GF-D8 (cell line): ENCODE results near the gene MEGF9.
A peak's percentile ranks its signal among the peaks of the same experiment; 100 is the strongest.

ENCODE experiments used
- DNase-seq: peaks from one replicate; lab custom pipeline; 2025; lab: John Stamatoyannopoulos, UW

The MEGF9 gene

DNA sequence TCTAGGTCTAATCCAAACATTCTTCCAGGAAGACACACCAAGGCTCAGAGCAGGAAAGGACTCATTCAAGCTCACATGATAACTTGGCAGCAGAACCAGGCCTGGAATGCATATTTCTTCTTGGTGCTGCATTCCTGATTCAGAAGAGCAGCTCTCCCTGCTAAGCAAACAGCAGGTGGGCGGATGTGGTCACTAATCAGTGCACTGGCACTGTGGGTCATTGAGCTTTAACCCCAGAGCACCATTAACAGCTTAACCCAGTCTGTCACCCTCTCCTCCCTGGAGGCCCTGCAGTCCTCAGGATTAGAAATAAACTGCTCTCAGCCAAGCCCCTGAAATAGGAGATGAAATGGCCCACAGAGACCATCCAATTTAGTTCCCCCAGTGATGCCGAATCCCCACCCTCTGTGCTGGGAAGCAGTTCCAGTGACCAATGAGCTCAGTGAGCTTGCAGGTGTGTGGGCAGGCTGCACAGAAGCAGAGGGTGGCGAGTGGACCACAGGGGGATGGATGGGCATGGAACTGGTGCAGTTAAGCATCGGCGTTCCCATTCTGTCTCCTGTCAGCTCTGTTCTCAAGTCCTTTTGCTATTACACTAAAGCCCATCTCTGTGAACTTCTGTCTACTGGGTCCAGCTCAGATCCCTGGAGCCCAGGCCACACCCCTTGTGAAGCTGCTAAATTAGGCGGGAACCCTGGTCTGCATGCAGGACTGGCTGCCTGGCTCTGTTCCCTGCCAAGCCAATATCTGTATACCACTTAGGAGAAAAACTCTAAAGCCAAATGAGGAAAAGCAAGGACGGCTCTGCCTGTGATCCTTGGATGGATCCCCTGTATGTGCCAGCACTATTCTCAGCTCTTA lies 16.6 kb upstream of the MEGF9 start:
- DNase-seq, result no peak

DNA sequence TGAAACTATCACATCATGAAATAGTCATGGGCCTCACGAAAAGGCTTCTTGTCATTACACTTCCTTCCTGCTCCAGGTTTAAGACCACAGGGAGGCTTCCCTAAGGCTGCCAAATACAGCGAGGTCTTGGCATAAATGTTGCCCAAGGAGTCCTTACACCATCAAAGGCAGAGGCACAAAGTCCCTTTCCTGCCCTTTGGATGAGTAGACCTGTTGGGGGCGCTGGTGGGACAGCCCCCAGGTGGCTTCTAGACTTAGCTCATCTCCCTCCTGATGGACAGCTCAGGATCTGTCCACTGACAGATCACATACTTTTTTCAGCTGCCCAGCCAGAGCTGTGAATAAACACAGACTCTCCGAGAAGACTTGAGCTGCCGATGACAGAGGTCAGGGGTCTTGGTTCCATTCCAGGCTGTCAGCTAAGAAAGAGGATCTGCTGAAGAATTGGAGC lies 15.5 kb upstream of the MEGF9 start:
- peak; percentile 12 for DNase-seq

DNA sequence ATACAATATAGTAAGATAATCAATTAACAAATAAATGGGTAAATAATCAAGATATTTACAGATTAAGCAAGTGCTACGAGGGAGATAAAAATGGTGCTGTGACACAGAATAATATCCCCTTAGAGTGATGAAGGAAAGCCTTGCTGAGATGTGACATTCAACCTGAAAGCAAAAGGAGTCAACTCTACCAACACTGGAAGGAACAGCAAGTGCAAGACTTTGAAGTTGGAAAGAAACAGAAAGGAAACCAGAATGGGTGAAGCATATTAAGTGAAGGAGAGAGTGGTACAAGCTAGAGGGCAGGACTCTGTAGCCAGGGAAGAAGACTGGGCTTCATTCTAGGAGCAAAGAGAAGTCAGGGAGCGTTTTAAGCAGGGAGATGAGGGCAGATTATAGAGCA lies 12.2 kb upstream of the MEGF9 start:
- no peak for DNase-seq

DNA sequence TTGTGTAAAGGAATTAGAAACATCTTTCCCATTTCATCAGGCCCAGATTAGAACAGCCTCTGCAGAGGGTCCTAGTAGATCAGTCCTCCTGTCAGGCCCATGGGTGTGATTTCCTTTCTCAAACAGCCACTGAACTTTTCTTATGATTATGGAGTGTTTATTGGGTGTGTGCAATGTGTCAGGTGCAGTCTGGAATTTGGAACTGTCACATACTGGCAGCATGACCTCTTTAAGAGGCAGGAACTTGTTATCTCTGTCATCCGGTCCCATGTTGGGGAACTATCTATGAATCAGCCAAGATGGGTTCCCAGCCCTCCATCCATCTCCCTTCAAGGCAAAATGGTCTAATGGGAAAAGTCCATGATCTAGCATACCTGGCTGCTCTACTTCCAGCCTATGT lies 11.6 kb upstream of the MEGF9 start:
- no peak for DNase-seq

DNA sequence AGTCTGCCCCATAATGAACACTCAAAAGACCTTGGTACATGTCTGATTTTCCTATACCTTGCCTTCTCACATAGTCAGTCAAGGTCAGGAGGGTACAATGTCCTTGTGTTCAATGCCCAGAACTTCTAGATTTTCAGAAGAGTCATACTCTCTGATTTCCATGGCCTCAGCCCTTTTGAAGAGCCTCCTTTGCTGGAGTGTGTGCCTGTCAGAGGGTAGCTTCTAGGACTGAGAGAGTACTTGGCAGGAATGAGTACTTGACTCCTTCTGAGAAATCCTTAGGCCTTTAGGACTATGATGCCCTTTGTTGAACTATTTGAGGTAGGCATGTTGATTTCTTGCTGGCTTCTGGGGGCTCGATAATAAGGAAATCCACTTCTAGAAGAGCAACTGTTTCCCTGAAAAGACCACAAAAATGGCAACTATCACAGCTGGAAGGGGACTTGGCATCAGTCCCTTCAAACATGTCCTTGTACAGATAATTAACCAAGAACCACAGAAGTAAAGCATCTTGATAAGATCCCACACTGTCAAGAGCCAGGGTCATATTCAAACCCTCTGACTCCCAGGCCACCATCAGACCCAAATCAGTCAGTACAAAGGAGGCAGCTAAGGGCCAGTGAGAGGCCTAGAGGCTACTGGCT lies 10.6 kb upstream of the MEGF9 start:
- no peak for DNase-seq

DNA sequence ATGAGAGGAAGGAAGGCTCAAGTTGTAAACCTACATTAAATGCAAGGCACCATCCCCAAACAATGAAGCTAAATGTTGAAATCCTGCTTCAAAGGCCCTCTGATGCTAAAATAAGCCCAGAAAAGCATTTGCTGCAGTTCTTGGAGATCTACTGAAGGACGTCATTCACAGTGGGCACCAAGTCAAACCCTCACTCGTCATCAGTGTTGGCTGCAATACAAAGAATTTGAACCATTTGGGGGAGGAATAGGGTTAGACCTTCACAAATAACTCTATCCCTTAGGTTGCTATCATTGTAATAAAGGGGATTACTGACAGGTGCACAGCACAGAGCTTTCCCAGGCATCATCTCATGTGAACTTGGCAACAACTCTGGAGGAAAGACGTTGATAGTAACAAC lies 9.3 kb upstream of the MEGF9 start:
- no peak for DNase-seq

DNA sequence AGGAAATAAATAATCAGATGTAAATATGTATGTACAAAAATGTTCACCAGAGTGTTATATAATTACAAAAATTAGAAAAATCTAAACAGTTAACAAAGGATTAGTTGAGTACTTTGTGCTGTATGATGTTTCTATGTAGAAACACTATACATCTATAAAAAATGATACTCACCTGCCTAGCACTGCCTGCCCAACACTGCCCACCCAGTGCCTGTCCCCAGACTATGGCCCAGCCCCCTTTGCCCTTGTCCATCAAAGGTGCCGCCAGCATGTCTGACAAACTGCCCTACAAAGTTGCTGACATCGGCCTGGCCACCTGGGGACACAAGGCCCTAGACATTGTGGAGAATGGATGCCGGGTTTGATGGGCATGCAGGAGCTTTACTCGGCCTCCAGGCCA lies 6.1 kb upstream of the MEGF9 start:
- no peak for DNase-seq

DNA sequence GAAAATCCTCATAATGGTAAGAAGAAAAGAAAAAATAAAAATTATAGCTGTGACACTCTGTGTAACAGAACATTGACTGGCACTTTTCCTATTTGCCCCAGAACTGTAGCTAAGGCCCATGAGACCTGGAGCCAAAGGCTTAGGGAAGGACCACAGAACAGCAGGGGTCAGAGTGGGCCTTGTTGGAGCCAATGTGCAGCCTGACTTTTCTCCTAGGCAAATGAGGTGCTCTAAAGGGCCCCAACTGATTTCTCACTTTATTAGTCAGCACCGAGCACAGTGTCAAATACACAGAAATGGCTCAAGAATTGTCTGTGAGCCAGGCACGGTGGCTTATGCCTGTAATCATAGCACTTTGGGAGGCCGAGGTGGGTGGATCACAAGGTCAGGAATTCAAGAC lies 4.0 kb upstream of the MEGF9 start:
- no peak for DNase-seq

DNA sequence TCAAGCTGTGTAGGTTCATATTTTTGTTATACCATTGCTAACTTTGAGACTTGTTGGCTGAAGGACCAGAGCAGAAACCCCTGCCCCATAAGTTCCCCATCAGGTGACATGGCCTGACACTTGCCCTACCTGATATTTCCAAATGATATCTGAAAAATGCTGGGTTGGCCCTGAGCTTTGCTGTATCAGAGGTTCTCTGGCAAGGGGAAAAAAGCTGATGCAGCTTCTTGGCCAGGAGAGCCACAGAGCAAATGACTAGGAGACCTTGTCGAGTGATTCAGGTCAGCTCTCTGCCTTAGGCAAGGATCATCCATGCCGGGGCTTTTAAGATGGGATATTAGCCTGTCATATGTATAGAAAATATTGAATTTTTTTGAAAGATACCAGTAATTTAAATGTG lies 2.9 kb upstream of the MEGF9 start:
- no peak for DNase-seq

DNA sequence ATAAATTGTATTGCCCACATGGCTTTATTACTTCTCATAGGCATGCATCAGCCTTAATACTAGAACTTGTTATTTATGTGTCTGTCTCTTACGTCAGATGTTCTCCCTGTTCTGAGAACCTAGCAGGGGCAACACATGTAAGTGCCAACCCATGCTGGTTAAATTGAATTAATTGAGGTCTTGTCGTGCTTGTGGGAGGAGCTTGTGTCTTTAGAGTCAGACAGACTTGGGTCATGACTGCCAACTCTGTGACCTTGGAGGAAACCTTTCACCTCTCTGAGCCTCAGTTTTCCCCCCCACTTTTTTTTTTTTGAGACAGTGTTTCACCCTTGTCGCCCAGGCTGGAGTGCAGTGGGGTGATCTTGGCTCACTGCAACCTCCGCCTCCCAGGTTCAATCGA lies 2.2 kb upstream of the MEGF9 start:
- no peak for DNase-seq

DNA sequence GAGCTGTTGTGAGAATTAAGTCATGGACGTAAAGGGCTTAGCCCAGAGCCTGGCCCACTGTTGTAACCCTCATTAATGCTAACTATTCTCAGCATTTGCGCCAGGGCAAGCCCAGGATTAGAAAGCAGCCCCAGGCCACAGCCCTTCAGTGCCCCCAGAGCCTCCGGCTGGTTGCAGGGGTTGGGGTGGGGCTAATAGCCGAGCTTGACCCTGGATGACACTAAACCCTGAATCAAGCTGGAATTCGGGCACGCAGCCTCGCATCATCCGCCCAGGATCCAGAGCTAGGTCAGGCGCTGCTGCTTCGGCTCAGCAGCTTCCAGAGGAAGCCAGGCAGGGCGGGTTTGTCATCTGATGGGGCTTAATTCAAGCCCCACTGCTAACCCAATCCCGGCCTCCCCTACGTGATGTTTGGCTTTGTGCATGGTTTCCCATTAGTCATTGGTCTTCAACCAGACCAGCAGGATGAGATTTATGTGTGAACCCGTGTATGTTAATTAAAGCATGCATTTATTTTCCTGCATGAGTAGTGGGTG lies 1.2 kb upstream of the MEGF9 start:
- no peak for DNase-seq

DNA sequence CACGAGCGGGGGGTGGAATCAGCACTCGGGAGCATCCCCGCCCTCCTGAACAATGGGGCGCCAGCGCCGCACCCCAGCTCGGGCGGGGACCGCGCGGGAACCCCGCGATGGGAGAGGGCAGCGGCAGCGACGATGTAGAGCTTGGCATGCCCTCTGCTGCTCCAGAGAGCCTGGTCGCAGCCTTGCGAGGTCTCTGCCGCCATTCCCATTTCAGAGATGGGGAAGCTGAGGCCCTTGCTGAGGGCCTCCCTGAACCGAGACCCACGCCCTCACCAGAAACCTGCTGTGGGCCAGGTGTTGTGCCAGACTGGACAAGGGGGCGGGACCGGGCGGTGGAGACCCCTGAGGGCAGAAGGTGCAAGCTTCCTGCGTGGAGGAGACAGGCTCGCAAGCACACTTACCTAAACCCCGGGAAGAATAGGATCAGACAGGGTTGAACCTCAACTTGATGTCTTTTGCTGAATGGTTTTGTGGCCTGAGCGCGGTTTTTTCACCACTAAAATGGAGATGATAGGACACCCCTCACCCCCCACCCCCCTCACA lies 647 bp upstream of the MEGF9 start:
- no peak for DNase-seq

DNA sequence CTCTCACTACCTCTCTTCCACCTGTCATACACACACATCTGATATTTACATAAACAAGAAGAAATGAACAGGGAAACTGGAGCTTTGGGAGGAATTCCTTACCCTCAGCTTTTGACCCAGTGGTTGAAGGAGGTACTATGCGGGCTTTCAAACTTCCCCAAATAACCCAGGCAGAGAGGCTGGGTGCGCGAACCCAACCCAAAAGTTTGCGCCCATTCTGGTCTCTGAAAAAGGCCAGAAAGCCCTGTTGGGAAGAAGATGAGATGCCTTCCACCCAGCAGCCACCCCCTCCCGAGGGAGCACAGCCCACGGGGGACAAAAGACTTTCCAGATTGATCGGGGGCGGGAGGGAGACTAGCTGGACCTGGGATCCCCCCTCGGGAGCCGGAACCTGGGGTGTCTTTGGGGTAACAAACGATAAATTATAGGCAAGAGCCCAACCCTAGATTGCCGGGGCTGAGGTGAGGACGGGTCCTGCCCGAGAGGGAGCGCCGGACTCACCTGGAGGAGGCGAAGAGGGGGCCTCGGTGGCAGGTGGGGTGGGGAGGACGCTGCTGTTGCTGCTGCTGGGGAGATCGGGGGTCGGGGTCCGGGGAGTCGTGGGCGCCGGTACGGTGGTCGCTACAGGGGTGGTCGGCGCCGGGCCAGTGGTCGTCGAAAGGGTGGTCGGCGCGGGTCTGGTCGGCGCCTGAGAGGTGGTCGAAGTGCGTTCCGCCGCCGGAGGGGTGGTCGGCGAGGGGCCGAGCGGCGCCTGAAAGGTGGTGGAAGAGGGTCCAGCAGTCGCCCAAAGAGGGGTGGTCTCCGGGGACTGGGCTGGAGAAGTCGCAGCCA lies 798 bp downstream of the MEGF9 start:
- DNase-seq, result no peak

DNA sequence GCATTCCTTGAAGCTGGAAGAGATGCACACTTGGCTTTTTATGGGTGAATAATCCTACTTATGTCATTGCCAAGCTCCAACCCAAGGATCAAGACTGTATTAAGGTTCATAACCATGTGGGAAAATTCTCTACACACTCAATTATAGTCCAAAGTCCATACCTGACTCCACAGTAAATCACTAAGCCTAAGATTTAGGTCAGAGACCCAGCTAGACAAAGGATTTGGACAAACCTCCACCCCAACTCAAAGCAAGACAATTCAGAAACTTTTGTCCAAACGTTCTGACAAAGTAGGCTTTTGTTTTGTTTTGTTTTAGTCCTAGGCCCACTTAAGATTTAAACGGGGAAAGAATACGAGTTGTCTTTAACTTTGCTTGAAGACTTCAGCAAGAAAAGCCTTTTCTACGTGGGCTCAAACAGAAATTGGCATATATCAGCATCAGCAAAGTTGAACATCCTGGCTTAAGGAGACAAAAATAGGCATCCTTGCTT lies 1.7 kb downstream of the MEGF9 start:
- DNase-seq, result no peak

DNA sequence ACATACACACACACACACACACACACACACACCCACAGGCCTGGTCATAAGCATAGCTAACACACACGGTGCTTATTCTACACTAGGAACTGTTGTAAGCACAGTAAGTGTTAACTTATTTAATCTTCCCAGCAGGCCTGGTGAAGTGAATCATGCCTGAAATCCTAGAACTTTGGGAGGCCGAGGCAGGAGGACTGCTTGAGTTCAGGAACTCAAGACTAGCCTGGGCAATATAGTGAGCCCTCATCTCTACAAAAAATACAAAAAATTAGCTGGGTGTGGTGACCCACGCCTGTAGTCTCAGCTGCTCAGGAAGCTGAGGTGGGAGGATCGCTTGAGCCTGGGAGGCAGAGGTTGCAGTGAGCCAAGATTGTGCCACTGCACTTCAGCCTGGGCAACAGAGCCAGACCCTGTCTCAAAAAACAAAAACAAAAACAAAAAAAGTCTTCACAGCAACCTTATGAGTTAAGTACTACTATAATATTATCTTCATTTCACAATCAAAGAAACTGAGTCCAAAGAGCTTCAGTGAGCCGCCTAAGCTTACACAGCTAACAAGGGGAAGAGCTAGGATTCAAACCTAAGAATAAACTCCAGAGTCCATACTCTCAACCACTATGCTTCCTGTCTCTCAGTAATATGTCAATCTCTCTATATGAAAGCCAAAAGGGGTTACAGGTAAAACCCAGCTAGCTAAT lies 2.3 kb downstream of the MEGF9 start:
- DNase-seq, result no peak

DNA sequence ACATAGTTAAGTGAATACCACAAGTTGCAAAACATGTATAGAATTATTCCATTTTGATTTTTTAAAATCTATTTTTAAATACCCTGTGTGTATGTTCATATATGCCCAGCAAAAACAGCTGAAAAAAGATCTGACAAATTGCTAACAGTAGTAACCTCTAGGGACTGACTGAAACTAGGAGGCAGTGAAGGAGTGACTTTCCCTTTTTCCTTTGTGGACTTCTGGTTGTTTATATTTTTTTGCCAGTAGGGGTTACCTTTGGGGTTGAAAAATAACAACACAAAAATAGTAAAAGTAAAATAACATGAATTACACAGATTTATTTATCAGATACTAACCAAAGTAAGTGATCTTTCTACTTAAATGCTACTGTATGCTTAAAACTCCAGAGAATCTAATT lies 2.9 kb downstream of the MEGF9 start:
- DNase-seq, result no peak

DNA sequence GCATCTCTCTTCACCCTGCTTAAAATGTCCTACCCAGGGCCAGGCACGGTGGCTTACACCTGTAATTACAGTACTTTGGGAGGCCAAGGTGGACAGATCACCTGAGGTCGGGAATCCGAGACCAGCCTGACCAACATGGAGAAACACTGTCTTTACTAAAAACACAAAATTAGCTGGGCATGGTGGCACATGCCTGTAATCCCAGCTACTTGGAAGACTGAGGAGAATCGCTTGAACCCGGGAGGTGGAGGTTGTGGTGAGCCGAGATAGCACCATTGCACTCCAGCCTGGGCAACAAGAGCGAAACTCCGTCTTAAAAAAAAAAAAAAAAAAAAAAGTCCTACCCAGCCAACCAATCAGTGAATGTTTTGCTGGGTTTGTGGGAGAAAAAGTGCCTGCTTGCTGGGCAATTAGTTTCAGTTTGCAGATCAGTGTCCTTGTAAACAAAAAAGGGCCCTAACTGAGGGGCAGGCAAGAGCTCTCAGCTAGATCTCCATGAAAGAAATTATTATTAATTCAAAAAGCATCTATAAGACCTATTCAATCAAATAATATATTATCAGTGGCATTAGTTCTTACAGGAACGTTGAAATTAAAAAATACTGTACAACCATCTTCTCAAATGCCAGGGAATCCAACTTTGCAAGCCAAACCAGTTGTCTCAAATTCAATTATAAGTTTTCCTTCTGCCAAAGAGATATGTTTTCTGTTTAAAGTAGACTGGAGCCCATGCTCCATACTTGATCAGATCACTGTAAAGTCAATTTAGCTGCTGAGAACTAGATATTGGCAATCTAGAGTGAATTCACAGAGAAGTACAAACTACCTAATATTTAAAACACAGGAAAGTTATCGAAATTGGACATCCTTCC lies 3.9 kb downstream of the MEGF9 start:
- DNase-seq, result no peak

DNA sequence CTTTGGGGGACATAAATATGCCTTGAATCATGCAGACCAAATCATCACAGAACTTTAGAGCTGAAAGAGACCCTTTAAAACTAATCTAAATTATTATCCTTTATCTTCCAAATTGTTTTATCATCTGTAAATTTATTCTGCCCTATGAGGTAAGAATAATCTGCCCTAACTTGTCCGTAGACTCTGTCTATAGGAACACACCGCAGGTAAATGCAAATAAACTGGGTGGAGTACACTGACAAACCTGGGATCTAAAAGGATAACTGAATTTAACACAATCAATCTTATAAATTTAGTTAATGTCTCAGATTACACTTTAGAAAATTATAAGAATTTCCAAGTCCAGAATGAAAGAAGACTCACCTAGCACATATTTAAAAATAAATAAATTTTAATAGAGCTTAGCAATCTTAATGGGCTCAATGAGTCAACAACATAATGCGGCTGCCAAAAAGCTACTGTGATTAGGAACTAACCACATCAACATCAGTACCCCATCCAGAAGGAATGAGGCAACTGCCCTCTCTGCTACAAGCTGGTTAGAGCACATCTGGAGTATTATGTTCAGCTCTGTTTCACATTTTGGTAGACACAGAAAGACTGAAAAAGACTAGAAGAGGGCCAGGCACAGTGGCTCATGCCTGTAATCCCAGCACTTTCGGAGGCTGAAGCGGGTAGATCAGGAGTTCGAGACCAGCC lies 5.6 kb downstream of the MEGF9 start:
- no peak for DNase-seq

DNA sequence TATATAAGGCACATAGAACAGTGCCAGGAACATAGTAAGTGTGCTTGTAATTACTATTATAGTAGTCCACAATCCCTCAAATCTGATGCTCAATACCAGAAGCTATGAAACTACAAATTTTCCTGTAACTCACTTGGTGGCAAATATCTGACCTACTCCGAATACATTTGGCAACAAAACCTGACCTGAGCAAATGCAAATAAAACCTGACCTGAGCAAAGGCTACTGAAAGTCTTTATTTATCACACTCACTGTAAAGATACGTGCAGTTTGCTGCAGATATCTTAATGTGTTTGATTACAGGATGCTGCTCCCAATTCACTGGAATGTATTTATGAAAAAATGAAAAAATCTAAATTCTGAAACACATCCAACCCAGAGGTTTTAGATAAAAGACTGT lies 7.1 kb downstream of the MEGF9 start:
- no peak for DNase-seq

DNA sequence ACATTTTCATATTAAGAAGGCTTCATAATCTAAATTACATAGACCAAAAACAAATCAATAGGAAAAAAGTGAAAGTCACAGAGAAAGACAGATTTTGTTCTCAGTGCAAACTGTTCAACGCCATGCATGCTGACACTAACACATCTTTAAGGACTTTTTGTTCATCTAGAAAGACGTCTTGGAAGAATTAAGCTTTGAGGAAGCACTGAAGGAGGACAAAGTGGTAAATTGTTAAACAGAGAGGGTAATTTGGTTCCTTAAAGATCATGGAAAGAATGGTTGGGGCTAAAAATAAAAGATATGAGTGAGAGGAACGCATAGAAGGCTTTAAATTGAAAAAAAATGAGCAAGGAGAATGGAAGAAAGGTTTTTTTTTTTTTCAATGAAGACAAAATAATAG lies 9.1 kb downstream of the MEGF9 start:
- DNase-seq, result no peak
